Measurements from ENCODE around the gene RFC2.

RFC2 gene

DNA sequence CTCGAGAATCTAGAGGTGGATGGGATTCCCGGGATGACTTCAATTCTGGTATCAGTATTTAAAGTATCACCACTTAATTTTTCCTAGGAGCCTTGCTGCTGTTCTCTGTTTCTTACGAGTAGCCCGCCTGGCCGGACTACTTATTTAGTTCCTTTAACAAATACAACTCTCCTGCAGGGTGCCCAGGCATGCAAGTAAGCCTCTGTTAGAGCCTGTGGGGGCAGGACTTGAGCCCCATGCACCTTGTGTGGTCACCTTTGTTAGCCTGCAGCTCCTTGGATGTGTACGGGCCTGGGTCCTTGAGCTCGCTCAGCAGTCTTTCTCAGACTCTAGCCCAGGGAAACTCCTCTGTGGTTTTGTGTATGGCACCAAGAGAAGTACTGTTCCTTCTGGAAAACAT is 63.9 kb downstream of the RFC2 start:
- DNase-seq (ENCODE audit: low spot score), result no peak

DNA sequence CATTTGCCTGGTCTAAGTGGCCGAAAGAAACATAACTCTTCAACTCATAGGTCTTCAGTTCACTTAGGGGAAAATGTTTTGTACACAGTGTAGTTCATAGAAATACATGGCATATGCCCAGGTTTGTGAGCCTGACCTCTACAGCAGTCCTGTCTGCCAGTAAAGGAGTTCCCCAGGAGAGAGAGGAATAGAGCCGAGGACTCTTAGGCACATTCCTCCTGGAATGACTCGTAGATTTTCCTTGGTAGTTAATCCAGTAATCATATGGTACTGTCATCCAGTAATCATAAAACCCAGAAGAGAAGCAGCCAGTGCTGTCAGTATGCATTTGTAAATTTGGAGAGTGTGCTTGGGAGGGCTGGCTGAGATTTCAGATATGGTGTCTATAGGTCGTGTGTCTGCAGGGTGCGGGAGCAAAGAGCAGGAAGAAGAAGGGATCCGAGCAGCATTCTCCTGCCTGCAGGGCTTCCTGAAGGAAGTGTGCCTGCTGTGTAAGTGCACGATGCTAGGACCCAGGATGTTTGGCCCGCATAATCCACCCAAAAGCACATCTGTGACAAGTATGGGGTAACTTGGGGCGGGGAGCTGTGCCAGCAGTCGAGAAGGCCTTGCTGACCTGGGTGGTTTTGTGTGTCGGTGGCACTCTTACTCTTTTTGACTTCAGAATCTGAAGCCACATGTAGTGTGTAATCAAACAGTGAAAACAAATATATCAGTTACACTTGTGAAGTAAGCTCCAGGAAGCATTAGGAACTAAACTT is 66.1 kb downstream of the RFC2 start:
- DNase-seq (ENCODE audit: low spot score), result no peak

DNA sequence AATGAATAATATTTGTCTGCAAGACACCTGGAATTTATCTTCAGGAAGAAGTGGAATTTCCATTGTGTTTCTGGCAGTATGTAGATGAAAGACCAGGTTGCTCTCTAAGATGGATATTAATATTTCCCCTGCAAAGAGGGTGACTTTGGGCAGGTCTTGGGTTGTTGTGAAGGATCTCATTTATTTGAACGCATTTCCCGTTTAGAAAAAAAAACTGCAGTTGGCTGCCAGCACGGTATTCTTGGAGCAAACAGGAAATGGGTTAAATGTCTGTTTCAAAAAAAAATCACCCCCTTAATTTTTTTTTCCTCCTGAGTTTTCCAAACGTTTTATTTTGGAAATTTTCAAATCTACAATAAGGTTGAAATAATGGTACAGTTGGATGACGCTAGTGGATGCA is 68.6 kb downstream of the RFC2 start:
- no peak for DNase-seq (ENCODE audit: low spot score)

DNA sequence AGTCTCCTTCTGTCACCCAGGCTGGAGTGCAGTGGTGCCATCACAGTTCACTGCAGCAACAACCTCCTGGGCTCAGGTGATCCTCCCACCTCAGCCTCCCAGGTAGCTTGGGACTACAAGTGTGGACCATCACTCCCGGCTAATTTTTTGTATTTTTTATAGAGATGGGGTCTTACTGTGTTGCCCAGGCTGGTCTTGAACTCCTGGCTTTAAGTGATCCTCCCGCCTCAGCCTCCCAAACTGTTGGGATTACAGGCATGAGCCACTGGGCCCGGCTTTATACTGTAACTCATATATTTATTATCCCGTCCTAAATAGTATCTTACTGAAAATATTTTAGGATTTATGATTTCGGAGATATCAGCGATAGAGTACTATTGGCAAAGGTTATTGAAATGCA is 69.2 kb downstream of the RFC2 start:
- DNase-seq (ENCODE audit: low spot score), result no peak

DNA sequence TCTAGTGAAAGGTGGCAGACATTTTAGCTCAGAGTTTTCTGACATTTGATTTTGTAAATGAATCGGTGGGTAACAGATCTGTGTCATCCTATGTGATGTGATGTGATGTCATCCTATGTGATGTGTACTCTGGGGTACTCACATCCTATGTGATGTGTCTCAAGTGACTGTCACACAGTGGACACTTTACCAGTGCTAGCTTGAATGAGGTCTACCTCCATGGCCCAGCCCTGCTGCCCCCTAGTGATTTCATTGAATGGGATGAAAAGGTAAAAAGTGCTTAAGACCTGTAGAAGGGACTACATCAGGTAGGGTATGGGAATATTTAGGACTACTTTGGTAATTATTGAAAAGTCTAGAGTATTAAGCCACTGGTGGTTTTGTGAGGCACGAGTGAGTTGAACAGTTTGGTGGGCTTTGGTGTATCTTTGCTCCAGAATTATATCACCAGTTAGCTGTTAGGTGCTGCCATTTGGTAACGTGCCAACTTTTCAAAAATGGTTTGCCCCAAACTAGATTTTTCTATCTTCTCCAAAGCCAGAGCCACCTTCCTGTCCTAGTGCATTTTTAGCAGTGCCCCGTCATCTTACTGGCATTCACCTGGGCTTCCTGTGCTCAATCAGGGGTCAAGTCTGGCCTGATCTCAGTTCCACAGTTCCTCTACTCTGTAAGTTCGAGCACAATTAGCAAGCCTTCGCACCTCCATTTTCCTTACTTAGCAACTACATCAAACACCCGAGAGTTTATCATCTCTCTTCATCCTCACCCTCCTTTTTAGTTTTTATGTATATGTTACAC is 70.3 kb downstream of the RFC2 start:
- DNase-seq (ENCODE audit: low spot score), result peak; percentile 21

DNA sequence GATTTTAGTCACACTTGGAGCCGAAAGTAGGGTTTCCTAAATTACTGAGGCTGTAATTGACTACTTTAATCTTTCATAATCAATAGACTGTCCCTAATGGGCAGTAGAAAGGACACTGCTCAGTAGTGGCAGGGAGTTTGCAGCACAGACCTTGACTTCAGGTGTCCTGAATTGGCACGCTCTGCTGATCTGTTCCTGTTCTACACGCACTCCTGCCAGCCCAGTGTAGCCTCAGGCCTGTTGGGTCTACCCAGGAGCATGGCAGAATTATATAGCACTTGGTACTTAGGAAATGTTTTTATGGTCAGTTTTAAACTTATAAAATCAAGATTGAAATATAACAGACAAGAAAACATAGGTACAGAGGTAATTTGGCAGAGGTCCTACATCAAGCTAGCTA is 71.1 kb downstream of the RFC2 start:
- DNase-seq (ENCODE audit: low spot score), result no peak

DNA sequence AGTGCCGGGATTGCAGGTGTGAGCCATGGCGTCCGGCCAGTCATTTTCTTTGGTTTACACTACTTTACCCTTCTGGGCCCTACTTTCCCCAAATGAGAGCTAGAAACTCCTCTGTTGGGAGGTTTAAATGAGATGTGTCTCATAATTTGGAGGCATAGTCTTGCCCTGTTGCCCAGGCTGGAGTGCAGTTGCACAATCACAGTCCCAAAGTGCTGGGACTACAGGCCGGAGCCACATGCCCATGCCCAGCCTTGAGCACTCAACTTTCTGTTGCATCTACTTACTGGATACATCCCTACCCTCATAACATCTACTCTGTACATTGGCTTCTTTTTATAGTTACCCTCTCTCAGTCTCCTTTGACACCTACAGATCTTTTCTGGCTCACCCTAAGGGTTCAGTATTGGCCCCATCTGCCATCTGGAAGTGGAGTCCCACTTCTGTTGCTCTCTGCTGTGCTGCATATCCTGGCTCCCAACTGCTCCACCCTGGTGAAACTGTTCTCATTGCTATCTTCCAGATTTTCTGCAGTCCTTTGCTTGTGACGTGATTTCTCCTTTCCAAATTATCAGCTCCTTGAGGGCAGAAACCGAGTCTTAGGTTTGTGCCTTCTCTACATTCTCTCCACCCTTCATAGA is 71.6 kb downstream of the RFC2 start:
- DNase-seq (ENCODE audit: low spot score), result no peak

DNA sequence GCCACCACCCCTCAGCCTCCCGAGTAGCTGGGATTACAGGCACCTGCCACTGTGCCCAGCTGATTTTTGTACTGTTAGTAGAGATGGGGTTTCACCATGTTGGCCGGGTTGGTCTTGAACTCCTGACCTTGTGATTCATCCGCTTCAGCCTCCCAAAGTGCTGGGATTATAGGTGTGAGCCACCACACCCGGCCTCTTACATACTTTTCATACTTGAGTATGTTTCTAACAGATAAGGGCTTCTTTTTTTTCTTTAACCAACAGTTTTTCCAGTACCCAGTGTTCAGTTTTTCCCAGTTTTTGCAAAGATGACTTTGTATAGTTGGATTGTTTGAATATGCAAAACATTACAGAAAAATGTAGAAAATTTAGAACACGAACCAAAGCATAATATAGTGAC is 72.4 kb downstream of the RFC2 start:
- no peak for DNase-seq (ENCODE audit: low spot score)

All from activated CD4-positive, alpha-beta T cell treated with anti-CD3 and anti-CD28 coated beads, Interleukin-2, Interleukin-4, amounts not matched to agents 100 ng/mL and 50 ng/mL, durations not matched to agents 16 hours and 8 hours (primary cell).